Measurements from ENCODE around the gene ACSF3.

- TF ChIP-seq CTCF (IDR thresholded peaks at IDR 0.05) = no peak
- TF ChIP-seq EP300 (IDR thresholded peaks at IDR 0.05) = no peak
- TF ChIP-seq POLR2A (IDR thresholded peaks at IDR 0.05) = no peak
Measured at GRCh38 chr16:89184933-89185794, 91.5 kb downstream of the ACSF3 start.
